RWPE1 (cell line): Measurements from ENCODE around the gene ERLEC1.
"Not testable (repeated sequence)": the region's sequence is repeated elsewhere in the genome, so short reads cannot be mapped to it uniquely, and the experiment has no call there.

Experiments
- CTCF ChIA-PET: fragments of 350-600 bp; sonication (Branson Sonifier 250); formaldehyde crosslinking; extraction: SDS; loops from one replicate; lab custom pipeline; 2021; lab: Yijun Ruan, JAX
- POLR2A ChIA-PET: fragments of 400-600 bp; formaldehyde crosslinking; extraction: SDS; loops from one replicate; lab custom pipeline; 2020; ENCODE audit warnings: antibody characterized with exemption; ENCODE audit not compliant: low non-redundant PET; lab: Yijun Ruan, JAX
- DNase-seq: peaks from one replicate; pipeline ENCODE4 v3.0.0; 2012; ENCODE audit warnings: low spot score
- H3K27ac ChIP-seq: fragments of 450-650 bp; 2 replicates; pipeline ENCODE4 v1.5.1; 2017
- CTCF ChIP-seq: fragments of 450-650 bp; conservative IDR thresholded peaks from 2 replicates; pipeline ENCODE4 v1.5.1; 2017; ENCODE audit warnings: low read depth, mild to moderate bottlenecking

The ERLEC1 gene

GRCh38 chr2:53751728-53752127 is 35.1 kb upstream of the ERLEC1 start:
- H3K27ac ChIP-seq: no peak overlapping the region
- no peak for TF ChIP-seq CTCF
- POLR2A ChIA-PET: interaction anchor here (0.6 kb wide), 1 partner anchor 345 kb away, joined by 3 read pairs; no protein-coding TSS in a partner anchor
- DNase-seq: peak; percentile 73
- CTCF ChIA-PET: interaction anchor here (0.7 kb wide), 1 partner anchor 13 kb away, joined by 4 read pairs; no protein-coding TSS in a partner anchor

GRCh38 chr2:53752385-53752784 is 34.5 kb upstream of the ERLEC1 start:
- DNase-seq: no peak
- H3K27ac ChIP-seq: peak overlapping the region; percentile 49
- ChIA-PET POLR2A (no interaction called here), CTCF (no interaction called here)
- TF ChIP-seq CTCF: no peak

GRCh38 chr2:53753041-53753440 is 33.8 kb upstream of the ERLEC1 start:
- DNase-seq: no peak
- POLR2A ChIA-PET: no interaction called here
- CTCF ChIA-PET: no interaction called here
- no peak for TF ChIP-seq CTCF
- H3K27ac ChIP-seq: no peak overlapping the region

- ChIA-PET POLR2A (no interaction called here), CTCF (interaction anchor here (0.6 kb wide), 1 partner anchor 446 kb away, joined by 3 read pairs; no protein-coding TSS in a partner anchor)
- DNase-seq: peak; percentile 25
- H3K27ac ChIP-seq: no peak overlapping the region
- no peak for TF ChIP-seq CTCF
These were observed 31.7 kb upstream of the ERLEC1 start for GRCh38 chr2:53755121-53755520.

- H3K27ac ChIP-seq: no peak overlapping the region
- TF ChIP-seq CTCF: no peak
- ChIA-PET CTCF (no interaction called here), POLR2A (no interaction called here)
- DNase-seq: no peak
These were observed 30.2 kb upstream of the ERLEC1 start for GRCh38 chr2:53756644-53757043.

GRCh38 chr2:53757206-53757605 is 29.6 kb upstream of the ERLEC1 start:
- CTCF ChIA-PET, DNase-seq, POLR2A ChIA-PET: not testable (repeated sequence)

GRCh38 chr2:53765767-53766166 is 21.1 kb upstream of the ERLEC1 start:
- DNase-seq: no peak
- H3K27ac ChIP-seq: no peak overlapping the region
- ChIA-PET POLR2A (no interaction called here), CTCF (interaction anchor here (0.7 kb wide), 1 partner anchor 305 kb away, joined by 3 read pairs; no protein-coding TSS in a partner anchor)
- no peak for TF ChIP-seq CTCF

More at GRCh38 chr2:53757206-53757605, 29.6 kb upstream of the ERLEC1 start:
- H3K27ac ChIP-seq: not testable (repeated sequence)
